SK-N-SH treated with all-trans-retinoic acid at 6 μM for 48 hours (cell line): ENCODE data around the gene AP2A2.

Experiments used
- ARNTL ChIP-seq: fragments of 450-650 bp; formaldehyde crosslinking; IDR thresholded peaks from 2 replicates; pipeline ENCODE4 v1.5.0; 2020; ENCODE audit warnings: low read depth, mild to moderate bottlenecking, moderate library complexity, borderline replicate concordance
- BACH2 ChIP-seq: fragments of 250-450 bp; sonication (Bioruptor Pico); IDR thresholded peaks from 2 replicates; pipeline ENCODE4 v1.9.0; 2021; ENCODE audit warnings: mild to moderate bottlenecking, borderline replicate concordance
- CREB5 ChIP-seq: fragments of 250-450 bp; sonication (Bioruptor Pico); IDR thresholded peaks from 2 replicates; pipeline ENCODE4 v1.5.1; 2020; ENCODE audit warnings: low read depth, mild to moderate bottlenecking, moderate library complexity
- CSDC2 ChIP-seq: fragments of 250-450 bp; sonication (Bioruptor Pico); IDR thresholded peaks from 2 replicates; pipeline ENCODE4 v1.5.0; 2020; ENCODE audit warnings: mild to moderate bottlenecking, moderate library complexity
- GLIS3 ChIP-seq: fragments of 250-450 bp; sonication (Bioruptor Pico); IDR thresholded peaks from 2 replicates; pipeline ENCODE4 v1.5.0; 2020; ENCODE audit warnings: mild to moderate bottlenecking, moderate library complexity
- PATZ1 ChIP-seq: fragments of 250-450 bp; sonication (Bioruptor Pico); IDR thresholded peaks from 2 replicates; pipeline ENCODE4 v1.8.0; 2020; ENCODE audit warnings: mild to moderate bottlenecking, moderate library complexity, borderline replicate concordance
- TOX ChIP-seq: fragments of 250-450 bp; sonication (Bioruptor Pico); IDR thresholded peaks from 2 replicates; pipeline ENCODE4 v1.8.0; 2021; ENCODE audit warnings: mild to moderate bottlenecking, moderate library complexity, borderline replicate concordance
- ZFP30 ChIP-seq: fragments of 450-650 bp; formaldehyde crosslinking; IDR thresholded peaks from 2 replicates; pipeline ENCODE4 v1.5.0; 2022; ENCODE audit warnings: mild to moderate bottlenecking, moderate library complexity
- ZNF565 ChIP-seq: fragments of 450-650 bp; formaldehyde crosslinking; conservative IDR thresholded peaks from 2 replicates; pipeline ENCODE4 v1.5.0; 2020; ENCODE audit warnings: low read depth, mild to moderate bottlenecking, moderate library complexity
- ZNF70 ChIP-seq: fragments of 450-650 bp; formaldehyde crosslinking; IDR thresholded peaks from 2 replicates; pipeline ENCODE4 v1.5.0; 2020; ENCODE audit warnings: mild to moderate bottlenecking, moderate library complexity

- TF ChIP-seq CREB5 (CRISPR knock-in tag): no peak
- no peak for TF ChIP-seq BACH2 (CRISPR knock-in tag)
- TF ChIP-seq TOX: no peak
- TF ChIP-seq CSDC2 (CRISPR knock-in tag): no peak
- TF ChIP-seq PATZ1 (CRISPR knock-in tag): no peak
- no peak for TF ChIP-seq ZFP30 (CRISPR knock-in tag)
- no peak for TF ChIP-seq ARNTL (CRISPR knock-in tag)
- no peak for TF ChIP-seq GLIS3 (CRISPR knock-in tag)
- TF ChIP-seq ZNF565 (CRISPR knock-in tag): no peak
- no peak for TF ChIP-seq ZNF70 (CRISPR knock-in tag)
Observed at GRCh38 chr11:917426-917825, 8.2 kb upstream of the AP2A2 start.
